ENCODE results near the gene ATF7IP.

GRCh38 chr12:14443531-14443930 is 78.0 kb downstream of the ATF7IP start:
- TF ChIP-seq POLR2A (IDR thresholded peaks at IDR 0.05; ENCODE audit: low read depth, low read length) (no peak), POLR2AphosphoS5 (IDR thresholded peaks at IDR 0.05; ENCODE audit: low read depth, low read length) (no peak)
